Stimulated activated naive CD4-positive, alpha-beta T cell treated with Interleukin-2 at 50 U/mL for 16 hours (primary cell): Measurements from ENCODE around the gene DCP2.

Source experiments
- DNase-seq: peaks from one replicate; lab custom pipeline; 2025; lab: John Stamatoyannopoulos, UW

The DCP2 gene

DNA sequence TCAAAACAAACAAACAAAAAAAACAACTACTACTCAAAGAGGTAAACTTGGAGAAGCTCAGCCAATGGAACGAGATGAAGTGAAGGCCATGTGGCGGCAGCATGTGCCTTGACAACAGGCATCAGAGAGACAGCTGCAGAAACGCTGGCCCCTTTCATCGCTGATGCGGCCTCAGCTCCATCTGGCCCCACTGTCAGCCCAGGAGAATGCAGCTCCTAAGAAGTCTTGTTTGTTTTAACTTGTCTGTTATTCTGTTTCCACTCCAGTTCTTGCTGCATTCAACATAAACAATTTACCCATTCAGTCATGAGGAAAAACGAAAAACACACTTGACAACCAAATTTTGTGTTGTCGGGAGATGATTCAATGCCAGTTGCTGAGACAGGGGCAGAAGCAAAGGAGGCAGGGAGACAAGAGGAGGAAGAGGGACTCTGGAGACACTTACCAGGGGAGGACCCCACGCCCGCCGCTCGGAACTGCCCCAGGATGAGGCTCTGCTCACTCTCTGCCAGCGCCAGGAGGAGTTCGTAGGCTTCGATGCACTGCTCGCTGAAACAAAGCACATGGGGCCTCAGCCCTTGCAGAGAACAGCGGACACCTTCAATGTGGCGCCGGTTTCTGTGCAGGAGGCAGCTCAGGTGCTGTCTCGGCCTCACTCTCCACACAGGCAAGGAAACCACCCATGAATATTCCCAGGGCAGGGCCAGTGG lies 91.2 kb downstream of the DCP2 start:
- no peak for DNase-seq

DNA sequence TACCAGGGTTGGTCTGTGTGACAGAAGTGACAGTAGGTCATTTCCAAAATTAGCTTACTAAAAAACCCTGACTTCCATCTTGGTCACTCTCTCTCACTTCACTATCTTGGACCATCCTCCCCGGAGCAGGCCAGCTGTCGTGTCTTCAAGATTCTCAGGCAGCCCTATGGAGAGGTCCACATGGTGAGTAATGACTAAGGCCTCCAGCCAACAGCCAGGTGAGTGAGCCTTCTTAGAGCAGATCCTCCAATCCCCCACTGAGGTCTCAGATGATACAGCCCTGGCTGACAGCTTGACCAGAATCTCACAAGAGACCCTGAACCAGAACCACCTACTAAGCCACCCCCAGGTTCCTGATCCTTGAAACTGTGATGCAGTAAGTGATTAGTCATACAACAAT lies 92.0 kb downstream of the DCP2 start:
- DNase-seq: no peak
